HFF-Myc (cell line): ENCODE results near the gene PXDC1.
"Not testable (repeated sequence)": the region's sequence is repeated elsewhere in the genome, so short reads cannot be mapped to it uniquely, and the experiment has no call there.

ENCODE experiments used
- DNase-seq: peaks from one replicate; pipeline ENCODE4 v3.0.0-alpha.2; 2011; ENCODE audit warnings: low read depth; ENCODE audit errors: extremely low read depth
- H3K4me3 ChIP-seq: replicated peaks from 2 replicates; pipeline ENCODE4 v1.5.1; 2011; ENCODE audit warnings: low read depth, mild to moderate bottlenecking, control low read depth, low read length
- TF ChIP-seq, protein P1 (sequence below): IDR thresholded peaks from 2 replicates; pipeline ENCODE4 v1.5.1; 2012; ENCODE audit warnings: mild to moderate bottlenecking, low read depth, low read length, control low read depth; ENCODE audit errors: missing control alignments

PXDC1 gene

DNA sequence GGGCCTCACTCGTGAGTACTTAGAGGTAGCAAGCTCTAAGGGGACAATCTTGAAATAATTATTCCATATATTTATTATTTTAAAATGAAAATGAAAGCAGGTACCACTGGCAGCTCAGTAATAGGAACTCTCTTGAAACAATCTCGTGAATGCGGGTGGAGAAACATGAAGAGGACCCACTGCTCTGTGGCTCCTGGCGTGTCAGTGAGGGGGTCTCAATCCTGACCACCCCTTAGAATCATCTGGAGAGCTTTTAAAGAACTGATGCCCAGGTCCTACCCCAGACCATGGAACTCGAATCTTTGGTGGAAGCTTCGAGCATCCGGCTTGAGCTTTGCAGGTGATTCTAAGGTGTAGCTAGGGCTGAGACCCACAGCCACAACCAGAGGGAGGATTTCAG, 23.9 kb upstream of the PXDC1 start:
- DNase-seq: no peak
- H3K4me3 ChIP-seq: no peak overlapping the region
- TF ChIP-seq, protein P1, sequence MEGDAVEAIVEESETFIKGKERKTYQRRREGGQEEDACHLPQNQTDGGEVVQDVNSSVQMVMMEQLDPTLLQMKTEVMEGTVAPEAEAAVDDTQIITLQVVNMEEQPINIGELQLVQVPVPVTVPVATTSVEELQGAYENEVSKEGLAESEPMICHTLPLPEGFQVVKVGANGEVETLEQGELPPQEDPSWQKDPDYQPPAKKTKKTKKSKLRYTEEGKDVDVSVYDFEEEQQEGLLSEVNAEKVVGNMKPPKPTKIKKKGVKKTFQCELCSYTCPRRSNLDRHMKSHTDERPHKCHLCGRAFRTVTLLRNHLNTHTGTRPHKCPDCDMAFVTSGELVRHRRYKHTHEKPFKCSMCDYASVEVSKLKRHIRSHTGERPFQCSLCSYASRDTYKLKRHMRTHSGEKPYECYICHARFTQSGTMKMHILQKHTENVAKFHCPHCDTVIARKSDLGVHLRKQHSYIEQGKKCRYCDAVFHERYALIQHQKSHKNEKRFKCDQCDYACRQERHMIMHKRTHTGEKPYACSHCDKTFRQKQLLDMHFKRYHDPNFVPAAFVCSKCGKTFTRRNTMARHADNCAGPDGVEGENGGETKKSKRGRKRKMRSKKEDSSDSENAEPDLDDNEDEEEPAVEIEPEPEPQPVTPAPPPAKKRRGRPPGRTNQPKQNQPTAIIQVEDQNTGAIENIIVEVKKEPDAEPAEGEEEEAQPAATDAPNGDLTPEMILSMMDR: no peak

DNA sequence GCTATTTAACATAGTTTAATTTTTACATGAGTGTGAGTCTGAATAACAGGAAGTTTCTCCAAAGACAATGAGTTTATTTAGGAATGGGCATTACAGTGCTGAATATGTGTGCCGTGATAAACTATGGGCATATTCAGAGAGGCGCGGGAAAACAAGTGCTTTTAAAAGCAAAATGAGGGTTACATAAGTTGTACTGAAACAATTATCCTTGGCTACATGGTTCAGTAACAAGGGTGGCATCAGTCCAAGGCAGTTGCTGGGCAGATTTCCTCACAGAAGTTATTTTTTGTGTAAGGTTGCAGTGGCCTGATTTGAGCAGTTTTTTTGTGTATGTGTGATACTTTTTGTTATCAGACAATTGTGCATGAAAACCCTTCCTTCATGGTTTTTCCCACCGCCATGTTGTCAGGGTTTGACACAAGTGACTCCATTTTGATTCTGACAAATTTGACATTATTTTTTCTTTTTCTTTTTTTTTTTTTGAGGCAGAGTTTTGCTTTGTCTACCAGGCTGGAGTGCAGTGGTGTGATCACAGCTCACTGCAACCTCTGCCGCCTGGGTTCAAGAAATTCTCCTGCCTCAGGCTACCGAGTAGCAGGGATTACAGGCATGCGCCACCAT, 22.3 kb upstream of the PXDC1 start:
- TF ChIP-seq, protein P1: no peak
- DNase-seq: no peak
- H3K4me3 ChIP-seq: no peak overlapping the region

DNA sequence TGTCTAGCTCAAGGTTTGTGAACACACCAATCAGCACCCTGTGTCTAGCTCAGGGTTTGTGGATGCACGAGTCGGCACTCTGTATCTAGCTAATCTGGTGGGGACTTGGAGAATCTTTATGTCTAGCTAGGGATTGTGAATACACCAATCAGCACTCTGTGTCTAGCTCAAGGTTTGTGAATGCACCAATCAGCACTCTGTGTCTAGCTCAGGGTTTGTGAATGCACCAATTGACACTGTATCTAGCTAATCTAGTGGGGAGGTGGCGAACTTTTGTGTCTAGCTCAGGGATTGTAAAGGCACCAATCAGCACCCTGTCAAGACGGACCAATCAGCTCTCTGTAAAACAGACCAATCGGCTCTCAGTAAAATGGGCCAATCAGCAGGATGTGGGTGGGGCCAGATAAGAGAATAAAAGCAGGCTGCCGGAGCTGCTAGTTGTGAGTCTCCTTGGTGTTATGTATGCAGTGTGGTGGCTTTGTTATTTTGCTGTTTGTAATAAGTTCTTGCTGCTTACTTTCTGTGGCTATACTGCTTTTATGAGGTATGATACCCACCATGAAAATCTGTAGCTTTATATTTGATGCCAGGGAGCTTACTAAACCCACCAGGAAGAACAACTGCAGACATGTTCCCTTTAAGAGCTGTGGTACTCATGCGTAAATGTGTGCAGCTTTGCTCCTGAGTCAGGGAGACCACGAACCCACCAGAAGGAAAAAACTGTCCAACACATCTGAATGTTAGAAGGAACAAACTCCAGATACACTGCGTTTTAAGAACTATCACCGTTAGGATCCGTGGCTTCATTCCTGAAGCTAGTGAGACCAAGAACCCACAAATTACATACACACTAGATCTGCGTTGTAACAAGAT, 20.9 kb upstream of the PXDC1 start:
- H3K4me3 ChIP-seq, DNase-seq: not testable (repeated sequence)

DNA sequence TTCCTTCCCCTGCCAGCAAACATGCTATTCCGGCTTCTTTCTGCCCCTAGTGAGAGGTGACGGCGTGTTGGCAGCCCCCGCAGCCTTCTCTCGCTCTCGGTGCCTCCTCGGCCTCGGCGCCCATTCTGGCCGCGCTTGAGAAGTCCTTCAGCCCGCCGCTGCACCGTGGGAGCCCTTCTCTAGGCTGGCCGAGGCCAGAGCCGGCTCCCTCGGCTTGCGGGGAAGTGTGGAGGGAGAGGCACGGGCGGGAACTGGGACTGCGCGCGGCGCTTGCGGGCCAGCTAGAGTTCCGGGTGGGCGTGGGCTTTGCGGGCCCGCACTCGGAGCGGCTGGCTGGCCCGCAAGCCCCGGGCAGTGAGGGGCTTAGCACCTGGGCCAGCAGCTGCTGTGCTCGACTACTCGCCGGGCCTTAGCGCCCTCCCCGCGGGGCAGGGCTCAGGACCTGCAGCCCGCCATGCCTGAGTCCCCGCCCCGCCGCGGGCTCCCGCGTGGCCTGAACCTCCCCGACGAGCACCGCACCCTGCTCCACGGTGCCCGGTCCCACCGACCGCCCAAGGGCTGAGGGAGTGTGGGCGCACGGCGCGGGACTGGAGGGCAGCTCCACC, 20.0 kb upstream of the PXDC1 start:
- H3K4me3 ChIP-seq: no peak overlapping the region

GRCh38 chr6:3770023-3770720, 18.7 kb upstream of the PXDC1 start:
- H3K4me3 ChIP-seq: no peak overlapping the region
- TF ChIP-seq, protein P1: no peak
- no peak for DNase-seq

More for the DNA sequence above, 20.0 kb upstream of the PXDC1 start:
- TF ChIP-seq, protein P1: no peak
- no peak for DNase-seq

DNA sequence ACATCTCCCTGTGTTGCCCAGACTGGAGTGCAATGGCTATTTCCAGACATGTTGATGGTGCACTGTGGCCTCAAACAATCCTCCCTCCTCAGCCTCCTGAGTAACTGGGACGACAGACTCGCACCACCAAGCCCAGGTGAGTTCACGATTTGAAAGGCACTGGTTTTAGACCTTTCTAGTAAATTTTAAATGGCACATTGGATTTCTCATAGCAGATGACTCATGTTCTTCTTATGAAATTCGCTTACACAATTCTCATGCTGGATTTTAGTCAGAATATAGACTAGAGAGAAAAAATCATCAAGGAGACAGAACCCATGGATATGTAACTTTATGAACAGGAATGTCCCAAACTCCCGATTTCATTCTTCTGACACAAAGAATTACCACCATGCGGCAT, 18.1 kb upstream of the PXDC1 start:
- no peak for DNase-seq
- H3K4me3 ChIP-seq: no peak overlapping the region
- TF ChIP-seq, protein P1: no peak
